ENCODE results near the gene ADRA2B. TPM values are rescaled to one million over a fixed set of nuclear protein-coding genes. Genes with fewer than 3 reads are reported as not detected.
A peak's percentile ranks its signal among the peaks of the same experiment; 100 is the strongest.

Gene ADRA2B
- polyA plus RNA-seq, 3 donors: 1.6 TPM; not detected in 2

DNA sequence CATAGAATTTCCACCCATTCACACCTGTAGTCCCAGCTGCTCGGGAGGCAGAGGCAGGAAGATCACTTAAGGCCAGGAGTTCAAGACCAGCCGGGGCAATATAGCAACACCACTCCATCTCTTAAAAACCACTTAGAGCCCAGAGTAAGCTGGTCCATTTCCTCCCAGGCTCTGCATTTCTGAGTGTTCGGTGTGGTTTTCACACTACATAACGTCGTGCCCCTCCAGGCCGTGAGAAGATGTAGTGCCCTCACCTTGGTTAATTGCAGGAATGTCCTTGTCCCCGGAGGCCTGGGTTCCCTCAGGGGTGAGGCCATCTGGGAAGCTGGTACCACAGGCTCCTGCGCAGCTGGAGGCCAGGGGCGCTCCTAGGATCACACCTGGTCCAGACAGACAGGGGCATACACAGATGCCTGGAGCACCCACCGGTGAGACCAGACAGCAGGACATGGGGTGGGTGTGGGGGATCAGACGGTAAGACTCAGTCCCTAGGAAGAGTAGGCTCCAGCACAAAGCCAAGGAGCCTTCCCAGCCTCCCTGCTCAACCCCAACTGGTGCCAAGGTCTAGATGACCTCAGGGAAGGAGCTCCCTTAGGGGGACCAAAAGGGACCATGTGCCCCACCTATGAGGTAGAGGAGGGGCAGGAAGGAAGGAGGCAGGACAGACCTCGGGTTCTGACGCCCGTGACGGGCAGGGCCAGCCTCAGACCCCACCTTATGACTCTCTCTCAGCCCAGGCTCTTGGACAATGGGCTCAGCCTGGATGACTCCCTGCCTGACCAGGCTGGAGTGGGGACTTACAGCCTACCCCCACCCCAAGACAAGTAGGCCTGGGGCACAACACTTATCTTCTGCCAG, 21.2 kb upstream of the ADRA2B start:
- intact Hi-C loops (cut with micrococcal nuclease): loop anchor here (1.0 to 2.0 kb wide), 3 partner anchors 37 to 129 kb away; partner anchors contain the start of gene CIAO1 (in 1 of the 2)

DNA sequence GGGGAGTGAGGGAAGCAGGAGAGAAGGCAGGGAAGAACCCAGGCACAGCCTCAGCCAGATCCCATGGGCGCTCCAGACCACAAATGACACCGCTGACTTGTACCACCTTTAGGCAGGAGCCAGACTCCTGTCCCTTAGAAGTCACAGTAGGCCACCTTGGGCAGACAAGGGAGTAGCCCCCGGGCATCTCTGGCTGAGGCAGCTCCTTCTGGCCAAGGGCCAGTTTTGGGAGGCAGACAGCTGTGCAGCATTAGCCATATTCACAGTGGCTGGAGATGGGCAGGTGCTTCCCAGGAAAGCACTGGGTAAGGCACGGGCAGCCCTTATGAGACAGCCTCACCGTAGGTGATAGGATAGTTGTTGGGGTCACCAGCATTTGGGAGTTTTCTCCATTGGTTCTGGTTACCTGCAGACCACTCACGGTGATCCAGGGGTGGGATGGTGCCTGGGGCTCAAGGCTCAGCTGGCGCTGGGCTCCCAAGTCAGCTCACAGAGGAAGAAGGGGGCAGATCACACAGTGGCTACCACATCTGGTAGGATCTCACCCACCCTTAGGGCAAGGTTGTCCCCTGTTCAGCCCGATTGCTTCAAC, 19.9 kb upstream of the ADRA2B start:
- Mint-ChIP-seq H3K9me3 (no peaks in the 10 kb centered on the region), H3K4me1 (peaks cover under 1% of the 10 kb centered on the region), H3K36me3 (no peaks in the 10 kb centered on the region), H3K27me3 (ENCODE audit: low read depth in 3 of 3) (peaks cover 3 to 7% (median 6%) of the 10 kb centered on the region in 3 donors), H3K4me3 (no peak overlapping the region), H3K27ac (peak overlapping the region in 1 of 7 donors; percentile 30)
- Histone ChIP-seq H3K4me3 (replicated peaks in 1 of 3; ENCODE audit: low read depth in 2 of 3, low read length in 3 of 3) (no peak overlapping the region), H3K79me2 (ENCODE audit: insufficient read depth, low read length) (no peaks in the 10 kb centered on the region), H3K4me2 (replicated peaks; ENCODE audit: extremely low read depth, low read length, poor library complexity, severe bottlenecking) (no peak overlapping the region), H3K27ac (ENCODE audit: low read depth in 1 of 2, low read length in 2 of 2) (no peak overlapping the region), H3K36me3 (replicated peaks in 1 of 2; ENCODE audit: control insufficient read depth in 1 of 2, insufficient read depth in 2 of 2, low read length in 2 of 2) (no peaks in the 10 kb centered on the region), H3K4me1 (ENCODE audit: control insufficient read depth in 1 of 2, insufficient read depth in 2 of 2, low read length in 2 of 2) (no peaks in the 10 kb centered on the region), H3K9me3 (replicated peaks in 1 of 2; ENCODE audit: control insufficient read depth in 1 of 2, insufficient read depth in 1 of 2, low read length in 2 of 2) (no peaks in the 10 kb centered on the region), H4K20me1 (ENCODE audit: insufficient read depth, low read length) (no peaks in the 10 kb centered on the region), H3K27me3 (ENCODE audit: control insufficient read depth in 2 of 2, insufficient read depth in 2 of 2, low read length in 2 of 2) (no peaks in the 10 kb centered on the region), H2AFZ (ENCODE audit: insufficient read depth, low read depth, low read length, poor library complexity, severe bottlenecking) (no peak overlapping the region), H3K9ac (ENCODE audit: insufficient read depth, low read length, poor library complexity, severe bottlenecking) (no peak overlapping the region)
- TF ChIP-seq, protein P1, sequence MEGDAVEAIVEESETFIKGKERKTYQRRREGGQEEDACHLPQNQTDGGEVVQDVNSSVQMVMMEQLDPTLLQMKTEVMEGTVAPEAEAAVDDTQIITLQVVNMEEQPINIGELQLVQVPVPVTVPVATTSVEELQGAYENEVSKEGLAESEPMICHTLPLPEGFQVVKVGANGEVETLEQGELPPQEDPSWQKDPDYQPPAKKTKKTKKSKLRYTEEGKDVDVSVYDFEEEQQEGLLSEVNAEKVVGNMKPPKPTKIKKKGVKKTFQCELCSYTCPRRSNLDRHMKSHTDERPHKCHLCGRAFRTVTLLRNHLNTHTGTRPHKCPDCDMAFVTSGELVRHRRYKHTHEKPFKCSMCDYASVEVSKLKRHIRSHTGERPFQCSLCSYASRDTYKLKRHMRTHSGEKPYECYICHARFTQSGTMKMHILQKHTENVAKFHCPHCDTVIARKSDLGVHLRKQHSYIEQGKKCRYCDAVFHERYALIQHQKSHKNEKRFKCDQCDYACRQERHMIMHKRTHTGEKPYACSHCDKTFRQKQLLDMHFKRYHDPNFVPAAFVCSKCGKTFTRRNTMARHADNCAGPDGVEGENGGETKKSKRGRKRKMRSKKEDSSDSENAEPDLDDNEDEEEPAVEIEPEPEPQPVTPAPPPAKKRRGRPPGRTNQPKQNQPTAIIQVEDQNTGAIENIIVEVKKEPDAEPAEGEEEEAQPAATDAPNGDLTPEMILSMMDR (IDR thresholded peaks at IDR 0.05): no peak
- intact Hi-C loops (cut with micrococcal nuclease): no loop called here
- peak in 1 of 3 donors; percentile 27 for DNase-seq
- 88% methylated on average over 7 of the region's 8 CpGs for WGBS (ENCODE audit: insufficient coverage)

More for the DNA sequence above, 21.2 kb upstream of the ADRA2B start:
- Mint-ChIP-seq H3K4me3 (no peak overlapping the region), H3K36me3 (no peaks in the 10 kb centered on the region), H3K27ac (peak overlapping the region in 1 of 7 donors; percentile 6), H3K27me3 (ENCODE audit: low read depth in 3 of 3) (peaks cover 0 to 6% (median 3%) of the 10 kb centered on the region in 3 donors), H3K4me1 (peaks cover 8% of the 10 kb centered on the region), H3K9me3 (no peaks in the 10 kb centered on the region)
- Histone ChIP-seq H3K4me1 (ENCODE audit: control insufficient read depth in 1 of 2, insufficient read depth in 2 of 2, low read length in 2 of 2) (peaks cover 0 to under 1% of the 10 kb centered on the region in 2 donors), H3K9me3 (replicated peaks in 1 of 2; ENCODE audit: control insufficient read depth in 1 of 2, insufficient read depth in 1 of 2, low read length in 2 of 2) (no peaks in the 10 kb centered on the region), H3K4me2 (replicated peaks; ENCODE audit: extremely low read depth, low read length, poor library complexity, severe bottlenecking) (no peak overlapping the region), H4K20me1 (ENCODE audit: insufficient read depth, low read length) (peaks cover 10% of the 10 kb centered on the region), H3K36me3 (replicated peaks in 1 of 2; ENCODE audit: control insufficient read depth in 1 of 2, insufficient read depth in 2 of 2, low read length in 2 of 2) (no peaks in the 10 kb centered on the region), H3K27ac (ENCODE audit: low read depth in 1 of 2, low read length in 2 of 2) (no peak overlapping the region), H3K9ac (ENCODE audit: insufficient read depth, low read length, poor library complexity, severe bottlenecking) (no peak overlapping the region), H3K79me2 (ENCODE audit: insufficient read depth, low read length) (no peaks in the 10 kb centered on the region), H2AFZ (ENCODE audit: insufficient read depth, low read depth, low read length, poor library complexity, severe bottlenecking) (no peak overlapping the region), H3K4me3 (replicated peaks in 1 of 3; ENCODE audit: low read depth in 2 of 3, low read length in 3 of 3) (no peak overlapping the region), H3K27me3 (ENCODE audit: control insufficient read depth in 2 of 2, insufficient read depth in 2 of 2, low read length in 2 of 2) (no peaks in the 10 kb centered on the region)
- WGBS (ENCODE audit: insufficient coverage): 84% methylated on average over 8 of the region's 15 CpGs
- TF ChIP-seq, protein P1 (IDR thresholded peaks at IDR 0.05): no peak
- DNase-seq: peak in 1 of 3 donors; percentile 37

All from CD14-positive monocyte (primary cell).